Epithelial cell of esophagus (primary cell): ENCODE measurements around the gene RFX2.

Source experiments
- DNase-seq: peaks from one replicate; pipeline ENCODE4 v3.0.0; 2010; ENCODE audit warnings: low read depth
- H3K4me3 ChIP-seq: 2 replicates; pipeline ENCODE4 v1.5.1; 2011; ENCODE audit warnings: mild to moderate bottlenecking, low read length, control low read depth
- CTCF ChIP-seq: IDR thresholded peaks from 2 replicates; pipeline ENCODE4 v1.5.1; 2011; ENCODE audit warnings: low read depth, mild to moderate bottlenecking, low read length, control low read depth, inconsistent platforms; ENCODE audit not compliant: insufficient read depth; ENCODE audit errors: missing control alignments

RFX2 gene

GRCh38 chr19:6088602-6089049, 21.7 kb downstream of the RFX2 start:
- TF ChIP-seq CTCF: no peak
- H3K4me3 ChIP-seq: no peak overlapping the region
- peak; percentile 42 for DNase-seq

- DNase-seq: no peak
- TF ChIP-seq CTCF: no peak
Measured at GRCh38 chr19:6087074-6087571, 23.2 kb downstream of the RFX2 start.

GRCh38 chr19:6086068-6086788, 24.1 kb downstream of the RFX2 start:
- peak; percentile 83 for DNase-seq
- H3K4me3 ChIP-seq: no peak overlapping the region
- no peak for TF ChIP-seq CTCF

More at GRCh38 chr19:6087074-6087571, 23.2 kb downstream of the RFX2 start:
- no peak overlapping the region for H3K4me3 ChIP-seq

GRCh38 chr19:6084821-6085220, 25.5 kb downstream of the RFX2 start:
- DNase-seq: no peak
- H3K4me3 ChIP-seq: no peak overlapping the region
- TF ChIP-seq CTCF: no peak

GRCh38 chr19:6079107-6079506, 31.2 kb downstream of the RFX2 start:
- no peak for DNase-seq
- no peak for TF ChIP-seq CTCF
- no peak overlapping the region for H3K4me3 ChIP-seq

GRCh38 chr19:6078068-6078467, 32.2 kb downstream of the RFX2 start:
- TF ChIP-seq CTCF: no peak
- H3K4me3 ChIP-seq: no peak overlapping the region
- DNase-seq: no peak
